ENCODE results near the gene ITM2C.

ITM2C gene

DNA sequence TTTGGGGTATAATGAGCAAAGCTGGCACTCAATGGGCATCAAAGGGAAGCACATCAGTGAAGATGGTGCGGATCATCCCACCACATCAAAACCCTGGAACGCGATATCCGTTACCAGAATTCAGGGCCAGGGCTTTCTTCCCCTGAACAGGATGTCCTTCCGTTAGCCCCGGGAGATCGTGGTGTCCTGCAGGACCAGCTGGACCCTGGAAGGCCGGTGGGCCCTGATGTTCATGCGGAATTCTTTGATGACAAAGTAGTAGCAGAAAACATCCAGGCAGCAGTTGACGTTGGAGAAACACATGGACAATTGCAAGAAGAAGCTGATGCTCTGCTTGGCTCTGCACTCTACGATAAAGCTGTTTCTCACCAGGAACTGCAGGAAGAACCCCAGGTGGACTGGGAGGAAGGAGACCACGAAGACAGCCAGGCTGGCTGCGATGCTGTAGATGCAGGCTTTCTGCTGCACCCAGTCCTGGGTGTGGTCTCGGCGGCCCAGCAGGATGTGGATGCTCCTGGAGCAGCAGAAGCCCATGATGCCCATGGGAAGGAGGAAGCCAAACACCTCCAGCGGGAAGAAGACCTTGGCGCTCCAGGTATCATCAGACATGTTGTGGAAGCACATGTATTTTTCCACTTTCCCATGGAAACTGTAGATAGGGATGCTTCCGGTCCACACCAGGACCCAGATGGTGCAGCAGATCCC, 45.3 kb downstream of the ITM2C start:
- no peak overlapping the region for H2BK5ac ChIP-seq (ENCODE audit: low read length)
- H3K4me1 ChIP-seq (ENCODE audit: control insufficient read depth in 2 of 2, insufficient read depth in 1 of 2, low read depth in 1 of 2, low read length in 2 of 2): peaks cover 7 to 23% of the 10 kb centered on the region in 2 donors
- H2BK120ac ChIP-seq (ENCODE audit: low read depth, low read length): no peak overlapping the region
- no peak for DNase-seq (ENCODE audit: low spot score)
- H2AFZ ChIP-seq (ENCODE audit: low read length): no peak overlapping the region
- H3K23ac ChIP-seq (ENCODE audit: low read depth, low read length, poor library complexity): no peak overlapping the region
- no CpG with 5 or more reads among the region's 18 CpGs for whole genome bisulfite sequencing, 2 donors (ENCODE audit: extremely low coverage in 2 of 2, insufficient read length in 2 of 2, insufficient replicate concordance in 1 of 2)
- no peak overlapping the region for H4K8ac ChIP-seq (ENCODE audit: low read depth, low read length)
- H3K4me3 ChIP-seq (ENCODE audit: low read length in 2 of 2): no peak overlapping the region
- H2BK12ac ChIP-seq (ENCODE audit: low read length): peak overlapping the region; percentile 63
- no peak overlapping the region for H3K14ac ChIP-seq (ENCODE audit: low read length)
- no peaks in the 10 kb centered on the region for H3K9me3 ChIP-seq (replicated peaks in 1 of 2; ENCODE audit: control insufficient read depth in 2 of 2, insufficient read depth in 1 of 2, low read depth in 1 of 2, low read length in 2 of 2)
- H3K9ac ChIP-seq (ENCODE audit: low read depth, low read length, poor library complexity): no peak overlapping the region
- no peak overlapping the region for H3K4me2 ChIP-seq (ENCODE audit: insufficient read depth, low read length, poor library complexity, severe bottlenecking)
- no peak overlapping the region for H3K27ac ChIP-seq (replicated peaks; ENCODE audit: low read length)
- no peaks in the 10 kb centered on the region for H3K79me1 ChIP-seq (ENCODE audit: low read depth, low read length)
- H4K91ac ChIP-seq (ENCODE audit: low read depth, low read length, poor library complexity): no peak overlapping the region
- H2BK15ac ChIP-seq (ENCODE audit: low read length): peak overlapping the region; percentile 5
- H3K36me3 ChIP-seq (replicated peaks in 1 of 2; ENCODE audit: control insufficient read depth in 2 of 2, insufficient read depth in 2 of 2, low read length in 2 of 2): no peaks in the 10 kb centered on the region
- H3K18ac ChIP-seq (ENCODE audit: low read length): peak overlapping the region; percentile 9
- no peaks in the 10 kb centered on the region for H3K27me3 ChIP-seq (ENCODE audit: control insufficient read depth in 3 of 3, insufficient read depth in 3 of 3, low read depth in 1 of 3, low read length in 3 of 3)
- H2AK5ac ChIP-seq (ENCODE audit: low read depth, low read length): peak overlapping the region; percentile 13
- H3K4ac ChIP-seq (ENCODE audit: low read length): no peak overlapping the region

DNA sequence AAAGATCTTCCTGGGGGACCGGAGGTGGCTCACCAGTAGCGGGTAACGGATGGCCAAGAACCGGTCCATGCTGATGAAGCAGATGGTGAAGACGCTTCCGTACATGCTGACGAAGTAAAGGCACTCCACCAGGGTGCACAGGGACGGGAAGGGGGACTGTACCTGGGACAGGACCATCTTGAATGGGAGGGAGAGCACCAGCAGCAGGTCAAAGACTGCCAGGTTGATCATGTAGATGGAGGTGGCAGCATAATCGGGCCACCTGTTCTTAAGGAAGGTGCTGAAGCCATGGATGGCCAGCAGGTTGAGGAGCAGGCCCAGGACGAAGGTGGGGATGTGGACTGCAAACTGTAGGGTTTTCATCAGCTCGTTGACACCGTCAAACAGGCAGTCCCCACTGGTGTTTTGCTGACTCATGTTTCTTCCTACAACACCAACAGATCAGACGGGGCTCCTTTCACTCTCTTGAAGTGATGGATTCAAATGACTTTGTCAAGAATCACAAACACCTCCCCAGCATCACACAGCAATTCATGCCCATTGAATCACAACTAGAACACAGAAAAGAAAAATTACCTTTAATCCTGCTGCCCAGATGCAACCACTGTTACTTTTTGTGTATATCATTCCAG, 45.9 kb downstream of the ITM2C start:
- no peak overlapping the region for H3K27ac ChIP-seq (replicated peaks; ENCODE audit: low read length)
- no peak overlapping the region for H3K18ac ChIP-seq (ENCODE audit: low read length)
- no peaks in the 10 kb centered on the region for H3K79me1 ChIP-seq (ENCODE audit: low read depth, low read length)
- no peak overlapping the region for H2BK5ac ChIP-seq (ENCODE audit: low read length)
- H2BK120ac ChIP-seq (ENCODE audit: low read depth, low read length): no peak overlapping the region
- no peak overlapping the region for H3K23ac ChIP-seq (ENCODE audit: low read depth, low read length, poor library complexity)
- H3K14ac ChIP-seq (ENCODE audit: low read length): no peak overlapping the region
- no peaks in the 10 kb centered on the region for H3K36me3 ChIP-seq (replicated peaks in 1 of 2; ENCODE audit: control insufficient read depth in 2 of 2, insufficient read depth in 2 of 2, low read length in 2 of 2)
- peak overlapping the region; percentile 13 for H2AK5ac ChIP-seq (ENCODE audit: low read depth, low read length)
- no peaks in the 10 kb centered on the region for H3K9me3 ChIP-seq (replicated peaks in 1 of 2; ENCODE audit: control insufficient read depth in 2 of 2, insufficient read depth in 1 of 2, low read depth in 1 of 2, low read length in 2 of 2)
- DNase-seq (ENCODE audit: low spot score): no peak
- WGBS, 2 donors (ENCODE audit: extremely low coverage in 2 of 2, insufficient read length in 2 of 2, insufficient replicate concordance in 1 of 2): no CpG with 5 or more reads among the region's 13 CpGs
- peak overlapping the region; percentile 46 for H3K4ac ChIP-seq (ENCODE audit: low read length)
- peaks cover 5 to 23% of the 10 kb centered on the region in 2 donors for H3K4me1 ChIP-seq (ENCODE audit: control insufficient read depth in 2 of 2, insufficient read depth in 1 of 2, low read depth in 1 of 2, low read length in 2 of 2)
- peak overlapping the region; percentile 78 for H2BK12ac ChIP-seq (ENCODE audit: low read length)
- no peak overlapping the region for H4K91ac ChIP-seq (ENCODE audit: low read depth, low read length, poor library complexity)
- no peak overlapping the region for H2BK15ac ChIP-seq (ENCODE audit: low read length)
- H3K27me3 ChIP-seq (ENCODE audit: control insufficient read depth in 3 of 3, insufficient read depth in 3 of 3, low read depth in 1 of 3, low read length in 3 of 3): no peaks in the 10 kb centered on the region
- no peak overlapping the region for H4K8ac ChIP-seq (ENCODE audit: low read depth, low read length)
- peak overlapping the region in 1 of 2 donors; percentile 31 for H3K4me3 ChIP-seq (ENCODE audit: low read length in 2 of 2)
- no peak overlapping the region for H3K9ac ChIP-seq (ENCODE audit: low read depth, low read length, poor library complexity)
- no peak overlapping the region for H2AFZ ChIP-seq (ENCODE audit: low read length)
- H3K4me2 ChIP-seq (ENCODE audit: insufficient read depth, low read length, poor library complexity, severe bottlenecking): no peak overlapping the region

DNA sequence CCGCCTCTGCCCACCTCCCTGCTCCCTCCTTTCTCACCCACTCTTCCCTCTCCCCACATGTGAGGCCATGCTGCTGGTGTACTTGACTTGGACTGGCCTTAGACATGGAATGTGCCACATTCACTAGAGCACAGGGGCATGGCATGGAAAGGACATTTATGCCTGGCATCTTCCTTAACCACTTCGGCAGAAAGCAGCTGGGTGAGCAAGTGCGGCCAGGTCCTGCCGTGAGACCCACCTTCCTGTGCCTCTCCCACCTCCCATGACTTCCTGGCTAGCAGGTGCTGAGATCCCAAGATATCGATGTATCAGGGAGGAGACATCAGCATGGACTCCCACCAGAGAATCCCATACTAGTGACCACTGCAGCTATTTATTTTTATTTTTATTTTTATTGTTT, 47.3 kb downstream of the ITM2C start:
- no CpG with 5 or more reads among the region's 5 CpGs for WGBS, 2 donors (ENCODE audit: extremely low coverage in 2 of 2, insufficient read length in 2 of 2, insufficient replicate concordance in 1 of 2)

DNA sequence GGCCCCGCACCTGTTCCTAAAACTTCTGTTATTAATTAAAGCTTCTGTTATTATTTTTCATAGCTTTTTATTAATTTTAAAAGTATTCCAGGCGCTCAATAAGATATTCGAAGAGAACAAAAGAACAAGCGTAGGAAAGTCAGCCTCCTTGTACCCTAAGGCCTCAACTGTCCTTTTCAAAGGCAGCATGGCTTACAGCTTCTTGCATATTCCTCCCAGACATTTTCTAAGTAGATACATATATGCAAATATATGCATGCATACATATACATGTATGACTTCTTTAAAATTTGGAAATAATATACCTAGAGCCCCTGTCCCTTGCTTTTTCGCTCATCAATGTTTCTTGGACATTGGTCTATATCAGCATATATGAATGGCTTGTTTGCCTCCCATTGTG, 48.0 kb downstream of the ITM2C start:
- Histone ChIP-seq H3K23ac (ENCODE audit: low read depth, low read length, poor library complexity) (no peak overlapping the region), H2BK5ac (ENCODE audit: low read length) (no peak overlapping the region), H3K4me3 (ENCODE audit: low read length in 2 of 2) (no peak overlapping the region), H3K9me3 (replicated peaks in 1 of 2; ENCODE audit: control insufficient read depth in 2 of 2, insufficient read depth in 1 of 2, low read depth in 1 of 2, low read length in 2 of 2) (no peaks in the 10 kb centered on the region), H3K27me3 (ENCODE audit: control insufficient read depth in 3 of 3, insufficient read depth in 3 of 3, low read depth in 1 of 3, low read length in 3 of 3) (no peaks in the 10 kb centered on the region), H4K8ac (ENCODE audit: low read depth, low read length) (no peak overlapping the region), H3K79me1 (ENCODE audit: low read depth, low read length) (no peaks in the 10 kb centered on the region), H3K18ac (ENCODE audit: low read length) (no peak overlapping the region), H2AK5ac (ENCODE audit: low read depth, low read length) (no peak overlapping the region), H3K4me2 (ENCODE audit: insufficient read depth, low read length, poor library complexity, severe bottlenecking) (no peak overlapping the region), H2AFZ (ENCODE audit: low read length) (no peak overlapping the region), H2BK15ac (ENCODE audit: low read length) (no peak overlapping the region), H2BK12ac (ENCODE audit: low read length) (no peak overlapping the region), H3K4me1 (ENCODE audit: control insufficient read depth in 2 of 2, insufficient read depth in 1 of 2, low read depth in 1 of 2, low read length in 2 of 2) (peaks cover 5 to 23% of the 10 kb centered on the region in 2 donors), H3K14ac (ENCODE audit: low read length) (no peak overlapping the region), H3K4ac (ENCODE audit: low read length) (no peak overlapping the region), H4K91ac (ENCODE audit: low read depth, low read length, poor library complexity) (no peak overlapping the region), H3K27ac (replicated peaks; ENCODE audit: low read length) (no peak overlapping the region), H2BK120ac (ENCODE audit: low read depth, low read length) (no peak overlapping the region), H3K9ac (ENCODE audit: low read depth, low read length, poor library complexity) (no peak overlapping the region), H3K36me3 (replicated peaks in 1 of 2; ENCODE audit: control insufficient read depth in 2 of 2, insufficient read depth in 2 of 2, low read length in 2 of 2) (no peaks in the 10 kb centered on the region)
- no CpG with 5 or more reads among the region's 5 CpGs for WGBS, 2 donors (ENCODE audit: extremely low coverage in 2 of 2, insufficient read length in 2 of 2, insufficient replicate concordance in 1 of 2)
- DNase-seq (ENCODE audit: low spot score): no peak

More for the DNA sequence above, 47.3 kb downstream of the ITM2C start:
- Histone ChIP-seq H3K18ac (ENCODE audit: low read length) (no peak overlapping the region), H3K27ac (replicated peaks; ENCODE audit: low read length) (no peak overlapping the region), H3K14ac (ENCODE audit: low read length) (no peak overlapping the region), H2AK5ac (ENCODE audit: low read depth, low read length) (peak overlapping the region; percentile 61), H3K4me3 (ENCODE audit: low read length in 2 of 2) (no peak overlapping the region), H3K9me3 (replicated peaks in 1 of 2; ENCODE audit: control insufficient read depth in 2 of 2, insufficient read depth in 1 of 2, low read depth in 1 of 2, low read length in 2 of 2) (no peaks in the 10 kb centered on the region), H3K4ac (ENCODE audit: low read length) (no peak overlapping the region), H3K79me1 (ENCODE audit: low read depth, low read length) (no peaks in the 10 kb centered on the region), H3K4me2 (ENCODE audit: insufficient read depth, low read length, poor library complexity, severe bottlenecking) (no peak overlapping the region), H3K9ac (ENCODE audit: low read depth, low read length, poor library complexity) (no peak overlapping the region), H4K8ac (ENCODE audit: low read depth, low read length) (no peak overlapping the region), H3K4me1 (ENCODE audit: control insufficient read depth in 2 of 2, insufficient read depth in 1 of 2, low read depth in 1 of 2, low read length in 2 of 2) (peaks cover 5 to 23% of the 10 kb centered on the region in 2 donors), H3K27me3 (ENCODE audit: control insufficient read depth in 3 of 3, insufficient read depth in 3 of 3, low read depth in 1 of 3, low read length in 3 of 3) (no peaks in the 10 kb centered on the region), H2BK120ac (ENCODE audit: low read depth, low read length) (no peak overlapping the region), H2BK12ac (ENCODE audit: low read length) (no peak overlapping the region), H2BK15ac (ENCODE audit: low read length) (no peak overlapping the region), H2AFZ (ENCODE audit: low read length) (no peak overlapping the region), H4K91ac (ENCODE audit: low read depth, low read length, poor library complexity) (peak overlapping the region; percentile 19), H3K36me3 (replicated peaks in 1 of 2; ENCODE audit: control insufficient read depth in 2 of 2, insufficient read depth in 2 of 2, low read length in 2 of 2) (no peaks in the 10 kb centered on the region), H3K23ac (ENCODE audit: low read depth, low read length, poor library complexity) (no peak overlapping the region), H2BK5ac (ENCODE audit: low read length) (no peak overlapping the region)
- DNase-seq (ENCODE audit: low spot score): no peak
